Cardiac muscle cell (in vitro differentiated cells and primary cell): ENCODE data around the gene FUT2. TPM values are rescaled to one million over a fixed set of nuclear protein-coding genes. Genes with fewer than 3 reads are reported as not detected.
A peak's percentile ranks its signal among the peaks of the same experiment; 100 is the strongest.

ENCODE experiments used
- DNase-seq, 2 donors: peaks; one replicate each; pipeline versions ENCODE4 v3.0.0 to v3.0.0-alpha.2; 2010 to 2017; ENCODE audit warnings: low read depth in 1 of 2, low spot score in 1 of 2
- H3K27ac ChIP-seq: fragments of 200-600 bp; sonication (generic); 2 replicates; pipeline ENCODE4 v1.5.1; 2016
- H3K27me3 ChIP-seq: fragments of 200-600 bp; sonication (generic); 2 replicates; pipeline ENCODE4 v1.6.0; 2016; ENCODE audit warnings: control low read depth
- H3K36me3 ChIP-seq: fragments of 200-600 bp; sonication (generic); 2 replicates; pipeline ENCODE4 v1.5.1; 2016; ENCODE audit warnings: control low read depth
- H3K4me1 ChIP-seq: fragments of 200-600 bp; sonication (generic); 2 replicates; pipeline ENCODE4 v1.8.1; 2017; ENCODE audit warnings: low read depth, mild to moderate bottlenecking, mixed run types
- H3K4me3 ChIP-seq: fragments of 200-600 bp; sonication (generic); 2 replicates; pipeline ENCODE4 v1.5.1; 2016; ENCODE audit warnings: mild to moderate bottlenecking
- H3K9me3 ChIP-seq: fragments of 200-600 bp; sonication (generic); 2 replicates; pipeline ENCODE4 v1.5.1; 2017; ENCODE audit warnings: low read depth, mild to moderate bottlenecking, control low read depth
- CTCF ChIP-seq: IDR thresholded peaks from 2 replicates; pipeline ENCODE4 v1.5.1; 2012; ENCODE audit warnings: low read depth, mild to moderate bottlenecking, low read length
- polyA plus RNA-seq: library from polyadenylated mRNA; unstranded; fragments of >200 nt; fragmentation: Nextera tagmentation; extraction: Ambion mirVana; gene quantifications from 2 replicates; pipeline ENCODE4 v1.2.1, GENCODE V29; 2016
- total RNA-seq: library from RNA; depleted of rRNA; stranded (reverse); fragments of >200 nt; gene quantifications from 2 replicates; pipeline ENCODE4 v1.2.3, GENCODE V29; 2016

The FUT2 gene
- total and polyA plus RNA-seq, 2 experiments from 2014 or later, result 0.11 TPM; not detected in 1

GRCh38 chr19:48698046-48698445 lies 2.3 kb downstream of the FUT2 start:
- H3K9me3 ChIP-seq, result no peaks in the 10 kb centered on the region
- peak in 1 of 2 donors; percentile 85 for DNase-seq
- H3K27ac ChIP-seq, result no peak overlapping the region
- TF ChIP-seq CTCF, result no peak
- H3K4me1 ChIP-seq, result no peaks in the 10 kb centered on the region
- peaks cover 25% of the 10 kb centered on the region for H3K27me3 ChIP-seq
- H3K36me3 ChIP-seq, result no peaks in the 10 kb centered on the region
- no peak overlapping the region for H3K4me3 ChIP-seq

- Histone ChIP-seq H3K36me3 (no peaks in the 10 kb centered on the region), H3K27me3 (no peaks in the 10 kb centered on the region), H3K27ac (no peak overlapping the region), H3K9me3 (no peaks in the 10 kb centered on the region), H3K4me1 (no peaks in the 10 kb centered on the region), H3K4me3 (no peak overlapping the region)
- TF ChIP-seq CTCF, result no peak
- no peak for DNase-seq
Observed at GRCh38 chr19:48702701-48703100, 6.9 kb downstream of the FUT2 start.

- Histone ChIP-seq H3K27ac (no peak overlapping the region), H3K36me3 (no peaks in the 10 kb centered on the region), H3K27me3 (no peaks in the 10 kb centered on the region), H3K4me1 (no peaks in the 10 kb centered on the region), H3K4me3 (no peak overlapping the region), H3K9me3 (no peaks in the 10 kb centered on the region)
- DNase-seq, result no peak
- no peak for TF ChIP-seq CTCF
Observed at GRCh38 chr19:48703316-48703715, 7.5 kb downstream of the FUT2 start.

- TF ChIP-seq CTCF, result no peak
- Histone ChIP-seq H3K27me3 (no peaks in the 10 kb centered on the region), H3K4me1 (no peaks in the 10 kb centered on the region), H3K36me3 (no peaks in the 10 kb centered on the region), H3K9me3 (no peaks in the 10 kb centered on the region), H3K27ac (no peak overlapping the region), H3K4me3 (no peak overlapping the region)
- DNase-seq, result no peak
Observed at GRCh38 chr19:48705431-48705830, 9.7 kb downstream of the FUT2 start.

GRCh38 chr19:48708471-48708870 lies 12.7 kb downstream of the FUT2 start:
- no peak overlapping the region for H3K4me3 ChIP-seq
- H3K9me3 ChIP-seq, result no peaks in the 10 kb centered on the region
- H3K4me1 ChIP-seq, result no peaks in the 10 kb centered on the region
- TF ChIP-seq CTCF, result no peak
- no peaks in the 10 kb centered on the region for H3K36me3 ChIP-seq
- H3K27me3 ChIP-seq, result no peaks in the 10 kb centered on the region
- H3K27ac ChIP-seq, result no peak overlapping the region
- DNase-seq, result no peak
